SHP77 (cell line): ENCODE results near the gene NOL9.
A peak's percentile ranks its signal among the peaks of the same experiment; 100 is the strongest.

Source experiments
- DNase-seq, 2 experiments: peaks; one replicate each; lab custom pipeline; 2025; lab: John Stamatoyannopoulos, UW

The NOL9 gene

GRCh38 chr1:6590046-6590445 is 35.7 kb upstream of the NOL9 start:
- DNase-seq = no peak

- no peak for DNase-seq
Measured at GRCh38 chr1:6588893-6589520, 34.7 kb upstream of the NOL9 start.

GRCh38 chr1:6588128-6588892 is 34.0 kb upstream of the NOL9 start:
- no peak for DNase-seq

GRCh38 chr1:6587261-6588005 is 33.1 kb upstream of the NOL9 start:
- DNase-seq = peak; percentile 44 to 81

- DNase-seq = no peak
Measured at GRCh38 chr1:6586404-6586816, 32.1 kb upstream of the NOL9 start.

- DNase-seq = no peak
Measured at GRCh38 chr1:6585841-6586240, 31.5 kb upstream of the NOL9 start.

GRCh38 chr1:6585081-6585722 is 30.9 kb upstream of the NOL9 start:
- no peak for DNase-seq

GRCh38 chr1:6584126-6585080 is 30.1 kb upstream of the NOL9 start:
- DNase-seq = no peak

GRCh38 chr1:6582370-6582769 is 28.1 kb upstream of the NOL9 start:
- no peak for DNase-seq

- no peak for DNase-seq
Measured at GRCh38 chr1:6581561-6582305, 27.4 kb upstream of the NOL9 start.

- no peak for DNase-seq
Measured at GRCh38 chr1:6580593-6581409, 26.5 kb upstream of the NOL9 start.

- no peak for DNase-seq
Measured at GRCh38 chr1:6580119-6580592, 25.8 kb upstream of the NOL9 start.

GRCh38 chr1:6579374-6580118 is 25.2 kb upstream of the NOL9 start, which contains the start of gene ZBTB48:
ZBTB48 (plus strand) TSS chr1:6579994; CDS start chr1:6580610, 616 bp downstream.
- DNase-seq = peak; percentile 94 to 97

GRCh38 chr1:6578624-6579373 is 24.5 kb upstream of the NOL9 start:
- DNase-seq = no peak

GRCh38 chr1:6577831-6578525 is 23.7 kb upstream of the NOL9 start:
- DNase-seq = no peak

GRCh38 chr1:6574818-6575217 is 20.5 kb upstream of the NOL9 start:
- DNase-seq = no peak

GRCh38 chr1:6574025-6574620 is 19.8 kb upstream of the NOL9 start:
- peak; percentile 30 to 40 for DNase-seq
